ENCODE measurements around the gene COMP.
"Not testable (repeated sequence)": the region's sequence is repeated elsewhere in the genome, so short reads cannot be mapped to it uniquely, and the experiment has no call there.

Gene COMP

GRCh38 chr19:18736415-18737336, 54.4 kb downstream of the COMP start:
- Mint-ChIP-seq H3K27me3 (no peaks in the 10 kb centered on the region), H3K36me3 (peaks cover 6% of the 10 kb centered on the region), H3K4me3 (no peak overlapping the region), H3K4me1 (peaks cover 8% of the 10 kb centered on the region), H3K27ac (no peak overlapping the region), H3K9me3 (no peaks in the 10 kb centered on the region)

GRCh38 chr19:18735752-18736151, 55.4 kb downstream of the COMP start:
- H3K36me3 Mint-ChIP-seq = peaks cover 6% of the 10 kb centered on the region
- H3K4me1 Mint-ChIP-seq = peaks cover 8% of the 10 kb centered on the region
- no peak overlapping the region for H3K4me3 Mint-ChIP-seq
- no peak overlapping the region for H3K27ac Mint-ChIP-seq
- H3K9me3 Mint-ChIP-seq = no peaks in the 10 kb centered on the region
- H3K27me3 Mint-ChIP-seq = no peaks in the 10 kb centered on the region

GRCh38 chr19:18735324-18735723, 55.8 kb downstream of the COMP start:
- peaks cover 6% of the 10 kb centered on the region for H3K36me3 Mint-ChIP-seq
- H3K4me1 Mint-ChIP-seq = peaks cover 8% of the 10 kb centered on the region
- H3K27me3 Mint-ChIP-seq = no peaks in the 10 kb centered on the region
- no peaks in the 10 kb centered on the region for H3K9me3 Mint-ChIP-seq
- no peak overlapping the region for H3K27ac Mint-ChIP-seq
- no peak overlapping the region for H3K4me3 Mint-ChIP-seq

- H3K4me3 Mint-ChIP-seq, H3K36me3 Mint-ChIP-seq, H3K27me3 Mint-ChIP-seq, H3K9me3 Mint-ChIP-seq, H3K27ac Mint-ChIP-seq, H3K4me1 Mint-ChIP-seq: not testable (repeated sequence)
Observed at GRCh38 chr19:18733762-18734332, 57.3 kb downstream of the COMP start.

- Mint-ChIP-seq H3K4me3 (no peak overlapping the region), H3K36me3 (peaks cover 6% of the 10 kb centered on the region), H3K27ac (no peak overlapping the region), H3K27me3 (no peaks in the 10 kb centered on the region), H3K4me1 (peaks cover 8% of the 10 kb centered on the region), H3K9me3 (no peaks in the 10 kb centered on the region)
Observed at GRCh38 chr19:18733196-18733647, 57.9 kb downstream of the COMP start.
